Posterior vena cava (tissue), 2 donors: ENCODE data around the gene FAM227A. TPM values are rescaled to one million over a fixed set of nuclear protein-coding genes. Genes with fewer than 3 reads are reported as not detected.
"Not testable (repeated sequence)": the region's sequence is repeated elsewhere in the genome, so short reads cannot be mapped to it uniquely, and the experiment has no call there.

Source experiments
- DNase-seq: peaks from one replicate; pipeline ENCODE4 v3.0.0-alpha.2; 2020; ENCODE audit warnings: low spot score
- intact Hi-C, 2 donors: fragments of 100-400 bp; cut with DNase I; formaldehyde crosslinking; loops; one replicate each; pipeline versions ENCODE4 v1.14.1 to v1.14.2; 2022 to 2023
- total RNA-seq, 2 donors: library from RNA; stranded (reverse); fragmentation: NEBNext Ultra II Directional; extraction: Animal tissue kit (Norgen Biotek cat#: 25700); gene quantifications; one replicate each; pipeline ENCODE4 v1.2.1, GENCODE V29; 2021
- donor health status: DM: yes; HTN: yes; CAD: no.
- donor health status: DM: yes; HTN: yes; CAD: no.

Gene FAM227A
- total RNA-seq, 2 donors from 2014 or later: 0.43 to 0.83 TPM

- intact Hi-C loops: loop anchor here in 1 of 2 donors (5.0 kb wide), 1 partner anchor 831 kb away; no protein-coding TSS in a partner anchor
- DNase-seq: no peak
Observed at GRCh38 chr22:38675833-38676232, 19.6 kb upstream of the FAM227A start.

- DNase-seq: no peak
- intact Hi-C loops: loop anchor here in 1 of 2 donors (5.0 kb wide), 1 partner anchor 832 kb away; no protein-coding TSS in a partner anchor
Observed at GRCh38 chr22:38674888-38675287, 18.7 kb upstream of the FAM227A start.

GRCh38 chr22:38657045-38657909 lies 1.1 kb upstream of the FAM227A start:
- DNase-seq: no peak
- intact Hi-C loops: no loop called here

GRCh38 chr22:38655519-38656255 lies 505 bp downstream of the FAM227A start:
- intact Hi-C loops: no loop called here
- DNase-seq: no peak

GRCh38 chr22:38653741-38654140 lies 2.5 kb downstream of the FAM227A start:
- intact Hi-C loops: no loop called here
- no peak for DNase-seq

- intact Hi-C loops: no loop called here
- DNase-seq: no peak
Observed at GRCh38 chr22:38652859-38653258, 3.3 kb downstream of the FAM227A start.

- intact Hi-C loops: no loop called here
- DNase-seq: no peak
Observed at GRCh38 chr22:38649841-38650522, 6.2 kb downstream of the FAM227A start.

GRCh38 chr22:38645430-38645829 lies 10.8 kb downstream of the FAM227A start:
- intact Hi-C loops: no loop called here
- no peak for DNase-seq

GRCh38 chr22:38644245-38644644 lies 11.9 kb downstream of the FAM227A start:
- intact Hi-C loops, DNase-seq: not testable (repeated sequence)

- intact Hi-C loops: no loop called here
- DNase-seq: no peak
Observed at GRCh38 chr22:38641476-38642040, 14.6 kb downstream of the FAM227A start.

GRCh38 chr22:38638728-38639127 lies 17.5 kb downstream of the FAM227A start:
- intact Hi-C loops: no loop called here

GRCh38 chr22:38638216-38638615 lies 18.0 kb downstream of the FAM227A start:
- no peak for DNase-seq
- intact Hi-C loops: no loop called here

More at GRCh38 chr22:38638728-38639127, 17.5 kb downstream of the FAM227A start:
- no peak for DNase-seq

GRCh38 chr22:38632528-38632927 lies 23.7 kb downstream of the FAM227A start:
- intact Hi-C loops: no loop called here
- no peak for DNase-seq

GRCh38 chr22:38631724-38632123 lies 24.5 kb downstream of the FAM227A start:
- no peak for DNase-seq
- intact Hi-C loops: no loop called here

- intact Hi-C loops: no loop called here
Observed at GRCh38 chr22:38629108-38629507, 27.1 kb downstream of the FAM227A start.

GRCh38 chr22:38628444-38628843 lies 27.7 kb downstream of the FAM227A start:
- DNase-seq: no peak
- intact Hi-C loops: no loop called here

More at GRCh38 chr22:38629108-38629507, 27.1 kb downstream of the FAM227A start:
- DNase-seq: no peak

GRCh38 chr22:38623351-38623750 lies 32.8 kb downstream of the FAM227A start:
- DNase-seq: no peak
- intact Hi-C loops: no loop called here

- intact Hi-C loops: no loop called here
- DNase-seq: no peak
Observed at GRCh38 chr22:38618682-38619081, 37.5 kb downstream of the FAM227A start.

- intact Hi-C loops: no loop called here
- no peak for DNase-seq
Observed at GRCh38 chr22:38618258-38618657, 37.9 kb downstream of the FAM227A start.

- DNase-seq, intact Hi-C loops: not testable (repeated sequence)
Observed at GRCh38 chr22:38615064-38615405, 41.2 kb downstream of the FAM227A start.
